Neuronal stem cell (in vitro differentiated cells): ENCODE data around the gene PLIN3.

ENCODE experiments used
- DNase-seq: peaks from one replicate; pipeline ENCODE4 v3.0.0-alpha.2; 2013; ENCODE audit warnings: low spot score
- H2AFZ ChIP-seq: one replicate; pipeline ENCODE4 v1.6.1; 2013; ENCODE audit warnings: mild to moderate bottlenecking, low read length, inconsistent platforms
- H2AK5ac ChIP-seq: 2 replicates; pipeline ENCODE4 v1.6.1; 2013; ENCODE audit warnings: low read depth, mild to moderate bottlenecking, inconsistent platforms, low read length, moderate library complexity, mixed read lengths
- H2BK120ac ChIP-seq: 2 replicates; pipeline ENCODE4 v1.6.1; 2013; ENCODE audit warnings: low read depth, mild to moderate bottlenecking, inconsistent platforms, low read length, moderate library complexity, mixed read lengths
- H2BK12ac ChIP-seq: one replicate; pipeline ENCODE4 v1.6.1; 2013; ENCODE audit warnings: low read length, inconsistent platforms
- H2BK15ac ChIP-seq: 2 replicates; pipeline ENCODE4 v1.6.1; 2013; ENCODE audit warnings: mild to moderate bottlenecking, low read length, inconsistent platforms, mixed read lengths
- H2BK5ac ChIP-seq: one replicate; pipeline ENCODE4 v1.6.1; 2013; ENCODE audit warnings: inconsistent platforms, mild to moderate bottlenecking, low read length, moderate library complexity
- H3K14ac ChIP-seq: one replicate; pipeline ENCODE4 v1.6.1; 2013; ENCODE audit warnings: low read length, inconsistent platforms
- H3K18ac ChIP-seq: 2 replicates; pipeline ENCODE4 v1.6.1; 2013; ENCODE audit warnings: low read length, inconsistent platforms
- H3K23ac ChIP-seq: 2 replicates; pipeline ENCODE4 v1.6.1; 2013; ENCODE audit warnings: low read depth, mild to moderate bottlenecking, mixed read lengths, low read length, inconsistent platforms; ENCODE audit not compliant: poor library complexity
- H3K27ac ChIP-seq: replicated peaks from 3 replicates; pipeline ENCODE4 v1.5.1; 2013; ENCODE audit warnings: low read length, inconsistent platforms
- H3K27me3 ChIP-seq, 3 experiments: 2 replicates each; pipeline ENCODE4 v1.6.1; 2013; ENCODE audit warnings: low read length in 3 of 3, mild to moderate bottlenecking in 2 of 3, inconsistent platforms in 1 of 3, low read depth in 1 of 3, mixed read lengths in 1 of 3, moderate library complexity in 1 of 3; ENCODE audit not compliant: control insufficient read depth in 3 of 3, insufficient read depth in 3 of 3
- H3K36me3 ChIP-seq, 2 donors: replicated peaks in 1 of 2; 2 replicates each; pipeline ENCODE4 v1.6.1; 2013; ENCODE audit warnings: low read length in 2 of 2; ENCODE audit not compliant: control insufficient read depth in 2 of 2, insufficient read depth in 2 of 2
- H3K4ac ChIP-seq: 2 replicates; pipeline ENCODE4 v1.6.1; 2013; ENCODE audit warnings: inconsistent platforms, mild to moderate bottlenecking, low read length, moderate library complexity
- H3K4me1 ChIP-seq, 2 donors: 1 replicate in 1 of 2; 2 replicates in 1 of 2; pipeline ENCODE4 v1.6.1; 2013; ENCODE audit warnings: low read length in 2 of 2, low read depth in 1 of 2; ENCODE audit not compliant: control insufficient read depth in 2 of 2, insufficient read depth in 1 of 2
- H3K4me2 ChIP-seq: one replicate; pipeline ENCODE4 v1.6.1; 2013; ENCODE audit warnings: mild to moderate bottlenecking, low read length, inconsistent platforms; ENCODE audit not compliant: insufficient read depth, poor library complexity, severe bottlenecking
- H3K4me3 ChIP-seq, 2 donors: 2 replicates each; pipeline ENCODE4 v1.5.1; 2013; ENCODE audit warnings: low read length in 2 of 2, mild to moderate bottlenecking in 2 of 2, inconsistent platforms in 1 of 2, moderate library complexity in 1 of 2
- H3K79me1 ChIP-seq: one replicate; pipeline ENCODE4 v1.6.1; 2013; ENCODE audit warnings: low read depth, mild to moderate bottlenecking, inconsistent platforms, low read length, moderate library complexity
- H3K9ac ChIP-seq: one replicate; pipeline ENCODE4 v1.6.1; 2013; ENCODE audit warnings: mild to moderate bottlenecking, low read depth, low read length, inconsistent platforms; ENCODE audit not compliant: poor library complexity
- H3K9me3 ChIP-seq, 2 donors: replicated peaks in 1 of 2; 2 replicates each; pipeline versions ENCODE3 to v1.6.1; 2013; ENCODE audit warnings: low read length in 2 of 2, mild to moderate bottlenecking in 2 of 2, inconsistent platforms in 1 of 2, low read depth in 1 of 2, mixed read lengths in 1 of 2, moderate library complexity in 1 of 2; ENCODE audit not compliant: control insufficient read depth in 2 of 2, insufficient read depth in 1 of 2
- H4K8ac ChIP-seq: one replicate; pipeline ENCODE4 v1.6.1; 2013; ENCODE audit warnings: low read depth, mild to moderate bottlenecking, inconsistent platforms, low read length, moderate library complexity
- H4K91ac ChIP-seq: one replicate; pipeline ENCODE4 v1.6.1; 2013; ENCODE audit warnings: low read length, low read depth, mild to moderate bottlenecking, inconsistent platforms; ENCODE audit not compliant: poor library complexity
- WGBS, 2 donors: extraction: QIAGEN DNeasy Blood & Tissue Kit; methylation state at CpG; one replicate each; pipeline ENCODE4 v1.1.7; 2013; ENCODE audit warnings: missing lambda C conversion rate in 2 of 2, mixed read lengths in 1 of 2; ENCODE audit not compliant: insufficient read length in 2 of 2, insufficient replicate concordance in 1 of 2; ENCODE audit errors: extremely low coverage in 2 of 2; 5-methylcytosine and 5-hydroxymethylcytosine counted together

PLIN3 gene

DNA sequence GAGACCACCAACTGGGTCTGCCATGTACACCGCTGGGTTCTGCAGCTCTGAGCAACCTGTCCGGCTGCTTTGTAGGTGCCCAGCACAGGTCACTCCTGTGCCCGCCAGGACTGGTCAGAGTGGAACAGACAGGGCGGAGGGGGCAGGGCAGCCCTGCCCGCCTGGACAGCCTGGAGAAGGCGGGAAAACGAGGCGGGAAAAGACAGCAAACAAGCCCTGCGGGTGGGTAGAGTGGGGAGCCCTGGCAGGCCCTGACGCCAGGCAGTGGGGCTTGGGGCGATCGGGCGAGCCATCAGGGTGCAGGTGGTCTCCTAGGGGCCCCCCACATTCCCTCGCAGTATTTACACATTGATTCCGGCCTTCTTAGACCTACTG lies 41.3 kb upstream of the PLIN3 start:
- DNase-seq = no peak
- Histone ChIP-seq H2BK15ac (peak overlapping the region; percentile 72), H2AK5ac (peak overlapping the region; percentile 95), H3K36me3 (peaks cover 13 to 26% of the 10 kb centered on the region in 2 donors), H3K18ac (peak overlapping the region; percentile 97), H2BK5ac (peak overlapping the region; percentile 88), H3K27me3 (no peaks in the 10 kb centered on the region), H2BK120ac (peak overlapping the region; percentile 94), H3K27ac (no peak overlapping the region), H3K4ac (no peak overlapping the region), H3K4me2 (peak overlapping the region; percentile 99), H3K4me3 (peak overlapping the region in 1 of 2 donors; percentile 77), H3K79me1 (no peaks in the 10 kb centered on the region), H3K9ac (peak overlapping the region; percentile 80), H2AFZ (peak overlapping the region; percentile 97), H3K4me1 (peaks cover 16 to 17% of the 10 kb centered on the region in 2 donors), H3K23ac (peak overlapping the region; percentile 89), H2BK12ac (peak overlapping the region; percentile 86), H4K91ac (no peak overlapping the region), H3K9me3 (no peaks in the 10 kb centered on the region), H3K14ac (no peak overlapping the region), H4K8ac (no peak overlapping the region)
- WGBS, 2 donors = no CpG with 5 or more reads among the region's 15 CpGs

DNA sequence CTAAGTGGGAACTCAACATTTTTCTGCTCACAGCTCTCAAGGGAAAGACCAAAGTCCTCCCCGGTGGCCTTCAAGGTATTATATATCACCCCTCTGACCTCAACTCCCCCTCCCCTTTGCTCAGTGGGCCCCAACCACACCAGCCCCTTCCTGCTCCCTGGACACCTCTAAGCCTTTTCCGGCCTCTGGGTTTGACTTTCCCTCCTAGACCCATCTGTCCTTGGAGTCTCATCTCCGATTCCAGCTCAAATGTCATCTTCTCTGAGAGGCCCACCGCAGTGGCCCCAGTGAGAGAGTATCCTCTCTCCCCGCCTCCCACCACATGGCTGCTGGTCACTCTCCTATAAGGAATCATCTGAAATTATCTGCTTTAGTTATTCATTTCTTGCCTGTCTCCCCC lies 40.9 kb upstream of the PLIN3 start:
- Histone ChIP-seq H3K4me3 (no peak overlapping the region), H2BK12ac (no peak overlapping the region), H4K8ac (no peak overlapping the region), H3K27ac (no peak overlapping the region), H3K18ac (no peak overlapping the region), H4K91ac (no peak overlapping the region), H3K27me3 (no peaks in the 10 kb centered on the region), H2BK15ac (no peak overlapping the region), H2BK5ac (no peak overlapping the region), H2AK5ac (no peak overlapping the region), H3K4ac (no peak overlapping the region), H3K4me2 (no peak overlapping the region), H2AFZ (peak overlapping the region; percentile 97), H3K9ac (no peak overlapping the region), H3K14ac (no peak overlapping the region), H3K9me3 (no peaks in the 10 kb centered on the region), H3K79me1 (no peaks in the 10 kb centered on the region), H3K4me1 (peaks cover 16 to 17% of the 10 kb centered on the region in 2 donors), H3K36me3 (peaks cover 11 to 22% of the 10 kb centered on the region in 2 donors), H2BK120ac (no peak overlapping the region), H3K23ac (no peak overlapping the region)
- DNase-seq = no peak
- WGBS, 2 donors = no CpG with 5 or more reads among the region's 5 CpGs

- Histone ChIP-seq H2BK15ac (no peak overlapping the region), H3K4ac (no peak overlapping the region), H3K9me3 (no peaks in the 10 kb centered on the region), H3K14ac (no peak overlapping the region), H2BK12ac (no peak overlapping the region), H2AK5ac (no peak overlapping the region), H3K4me3 (no peak overlapping the region), H3K4me1 (peaks cover 16 to 17% of the 10 kb centered on the region in 2 donors), H3K9ac (no peak overlapping the region), H2BK5ac (no peak overlapping the region), H3K18ac (no peak overlapping the region), H4K91ac (no peak overlapping the region), H3K79me1 (no peaks in the 10 kb centered on the region), H3K36me3 (peaks cover 2 to 8% of the 10 kb centered on the region in 2 donors), H2BK120ac (no peak overlapping the region), H4K8ac (no peak overlapping the region), H2AFZ (no peak overlapping the region), H3K4me2 (no peak overlapping the region), H3K23ac (no peak overlapping the region), H3K27me3 (no peaks in the 10 kb centered on the region), H3K27ac (no peak overlapping the region)
- no CpG with 5 or more reads among the region's 8 CpGs for WGBS, 2 donors
- no peak for DNase-seq
Observed at GRCh38 chr19:4906963-4907362, 39.5 kb upstream of the PLIN3 start.

- no peak overlapping the region for H4K8ac ChIP-seq
- H3K4me1 ChIP-seq = peaks cover 5 to 7% of the 10 kb centered on the region in 2 donors
- no peak overlapping the region for H3K23ac ChIP-seq
- H3K36me3 ChIP-seq = no peaks in the 10 kb centered on the region
- no peak overlapping the region for H2AFZ ChIP-seq
- H2BK120ac ChIP-seq = no peak overlapping the region
- H2BK15ac ChIP-seq = no peak overlapping the region
- H3K9ac ChIP-seq = no peak overlapping the region
- H3K14ac ChIP-seq = no peak overlapping the region
- H4K91ac ChIP-seq = no peak overlapping the region
- H2AK5ac ChIP-seq = no peak overlapping the region
- no peaks in the 10 kb centered on the region for H3K79me1 ChIP-seq
- no peak overlapping the region for H2BK5ac ChIP-seq
- DNase-seq = no peak
- WGBS, 2 donors = no CpG with 5 or more reads among the region's 3 CpGs
- H3K4ac ChIP-seq = no peak overlapping the region
- no peaks in the 10 kb centered on the region for H3K9me3 ChIP-seq
- no peaks in the 10 kb centered on the region for H3K27me3 ChIP-seq
- H2BK12ac ChIP-seq = no peak overlapping the region
- H3K18ac ChIP-seq = no peak overlapping the region
- H3K4me2 ChIP-seq = no peak overlapping the region
- H3K27ac ChIP-seq = no peak overlapping the region
- no peak overlapping the region for H3K4me3 ChIP-seq
Observed at GRCh38 chr19:4904481-4904880, 37.0 kb upstream of the PLIN3 start.
